OCI-LY7 (cell line): Measurements from ENCODE around the gene KLRK1. TPM values are rescaled to one million over a fixed set of nuclear protein-coding genes. Genes with fewer than 3 reads are reported as not detected.
"Not testable (repeated sequence)": the region's sequence is repeated elsewhere in the genome, so short reads cannot be mapped to it uniquely, and the experiment has no call there.

Experiments
- BruUV-seq: library from RNA; stranded (reverse); fragments of 400-500 nt; replicated peaks from 2 replicates; lab custom pipeline; 2021; lab: Mats Ljungman, UMichigan
- CTCF ChIA-PET: fragments of 300-600 bp; sonication (Branson Sonifier 250); formaldehyde crosslinking; loops from one replicate; lab custom pipeline; 2022; ENCODE audit warnings: antibody characterized with exemption; ENCODE audit not compliant: unreplicated experiment; lab: Charles Lee
- POLR2A ChIA-PET: fragments of 300-600 bp; sonication (Branson Sonifier 250); formaldehyde crosslinking; loops from one replicate; lab custom pipeline; 2022; ENCODE audit warnings: antibody characterized with exemption; lab: Charles Lee
- DNase-seq: peaks from one replicate; pipeline ENCODE4 v3.0.0-alpha.2; 2015; ENCODE audit warnings: low spot score
- H2AFZ ChIP-seq: fragments of 200-600 bp; sonication (generic), shearing (Covaris generic); 2 replicates; pipeline ENCODE4 v1.6.1; 2014; ENCODE audit warnings: mild to moderate bottlenecking, antibody characterized with exemption, low read length, moderate library complexity
- H3K27ac ChIP-seq: fragments of 200-600 bp; sonication (generic); 2 replicates; pipeline ENCODE4 v1.5.1; 2014; ENCODE audit warnings: mixed run types, low read depth, mild to moderate bottlenecking, moderate library complexity, low read length, inconsistent platforms; ENCODE audit not compliant: poor library complexity, severe bottlenecking
- H3K36me3 ChIP-seq: fragments of 200-600 bp; sonication (generic); 2 replicates; pipeline ENCODE4 v1.6.1; 2014; ENCODE audit warnings: mild to moderate bottlenecking, antibody characterized with exemption, low read length, moderate library complexity, mixed read lengths; ENCODE audit not compliant: insufficient read depth
- H3K4me1 ChIP-seq: fragments of 200-600 bp; sonication (generic); 2 replicates; pipeline ENCODE4 v1.5.1; 2014; ENCODE audit warnings: mild to moderate bottlenecking, low read length; ENCODE audit not compliant: insufficient read depth, poor library complexity, severe bottlenecking
- H3K4me2 ChIP-seq: fragments of 200-600 bp; sonication (generic); 2 replicates; pipeline ENCODE4 v1.6.1; 2014; ENCODE audit warnings: mild to moderate bottlenecking, low read length
- H3K4me3 ChIP-seq: fragments of 200-600 bp; sonication (generic); 2 replicates; pipeline ENCODE4 v1.5.1; 2014; ENCODE audit warnings: mild to moderate bottlenecking, low read depth, low read length; ENCODE audit not compliant: poor library complexity, severe bottlenecking
- H3K79me2 ChIP-seq: fragments of 200-600 bp; sonication (generic); 2 replicates; pipeline ENCODE4 v1.6.1; 2016; ENCODE audit warnings: low read depth, mild to moderate bottlenecking, low read length, moderate library complexity, mixed read lengths; ENCODE audit not compliant: insufficient read depth
- H3K9me2 ChIP-seq: fragments of 200-600 bp; sonication (generic); 2 replicates; pipeline ENCODE4 v1.6.1; 2016; ENCODE audit warnings: mild to moderate bottlenecking, low read length, mixed read lengths; ENCODE audit not compliant: insufficient read depth
- H3K9me3 ChIP-seq: fragments of 200-600 bp; sonication (generic); 2 replicates; pipeline ENCODE4 v1.6.1; 2014; ENCODE audit warnings: mild to moderate bottlenecking, mixed run types, low read length, mixed read lengths
- H4K20me1 ChIP-seq: fragments of 200-600 bp; sonication (generic); 2 replicates; pipeline ENCODE4 v1.6.1; 2014; ENCODE audit warnings: mild to moderate bottlenecking, antibody characterized with exemption, low read length, moderate library complexity, mixed read lengths; ENCODE audit not compliant: insufficient read depth
- EZH2phosphoT487 ChIP-seq: fragments of 200-600 bp; sonication (generic); IDR thresholded peaks from 2 replicates; pipeline ENCODE4 v1.6.1; 2018; ENCODE audit warnings: low read depth, borderline replicate concordance, mild to moderate bottlenecking, mixed run types, antibody characterized with exemption, low read length, moderate library complexity, mixed read lengths
- intact Hi-C: fragments of 100-400 bp; cut with micrococcal nuclease; formaldehyde crosslinking; loops from one replicate; pipeline ENCODE4 v1.10.0; 2022; ENCODE audit not compliant: unreplicated experiment
- total RNA-seq, 2 experiments: library from RNA; depleted of rRNA in 1 of 2; stranded (reverse); fragments of >200 nt in 1 of 2; shearing (Covaris generic) in 1 of 2; gene quantifications; 2 replicates each; pipeline ENCODE4 v1.2.3, GENCODE V29; 2014 to 2022
- TF ChIP-seq, protein P1 (sequence below): fragments of 200-600 bp; sonication (generic); conservative IDR thresholded peaks from 2 replicates; pipeline ENCODE4 v1.5.1; 2014; ENCODE audit warnings: mild to moderate bottlenecking, antibody characterized with exemption, low read length, moderate library complexity, mixed read lengths

The KLRK1 gene
- total RNA-seq, 2 experiments from 2014 or later: 26.6 to 35.7 TPM

DNA sequence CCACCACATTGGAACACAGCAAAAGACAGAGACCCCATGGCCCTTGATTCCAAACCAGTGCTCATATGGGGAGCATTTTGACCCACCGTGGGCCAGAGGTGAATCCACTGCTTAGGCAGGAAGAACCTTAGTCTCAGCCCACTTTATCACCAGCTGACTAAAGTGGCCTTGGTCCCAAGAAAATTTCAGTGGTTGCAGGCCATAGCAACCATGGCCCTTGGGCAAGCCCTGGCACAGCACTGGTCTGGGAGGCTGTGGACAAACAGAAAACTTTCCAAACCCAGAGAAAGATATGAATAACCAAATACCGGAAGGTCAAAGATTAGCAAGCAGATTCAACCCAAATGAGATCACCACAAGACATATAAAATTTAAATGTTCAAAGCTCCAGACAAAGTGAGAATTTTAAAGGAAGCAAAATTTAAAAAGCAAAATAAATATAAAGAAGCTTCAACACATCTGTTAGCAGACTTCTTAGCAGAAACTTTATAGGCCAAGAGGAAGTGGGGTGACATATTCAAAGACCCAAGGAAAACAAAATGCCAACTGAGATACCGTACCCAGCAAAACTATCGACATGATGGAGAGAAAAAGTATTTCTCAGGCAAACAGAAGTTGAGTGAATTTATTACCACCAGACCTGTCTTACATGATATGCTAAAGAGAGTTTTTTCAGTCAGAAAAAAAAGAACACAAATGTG is 7.8 kb downstream of the KLRK1 start:
- Histone ChIP-seq H3K4me3 (no peak overlapping the region), H3K27ac (no peak overlapping the region), H3K4me2 (no peak overlapping the region), H3K36me3 (peaks cover 87% of the 10 kb centered on the region), H2AFZ (no peak overlapping the region), H3K9me2 (no peaks in the 10 kb centered on the region), H3K79me2 (peaks cover 28% of the 10 kb centered on the region; the same call in 1 of the 2 replicates), H3K4me1 (peaks cover 18% of the 10 kb centered on the region), H4K20me1 (no peaks in the 10 kb centered on the region), H3K9me3 (peaks cover 40% of the 10 kb centered on the region)
- intact Hi-C loops: no loop called here
- TF ChIP-seq EZH2phosphoT487: no peak
- TF ChIP-seq, protein P1, sequence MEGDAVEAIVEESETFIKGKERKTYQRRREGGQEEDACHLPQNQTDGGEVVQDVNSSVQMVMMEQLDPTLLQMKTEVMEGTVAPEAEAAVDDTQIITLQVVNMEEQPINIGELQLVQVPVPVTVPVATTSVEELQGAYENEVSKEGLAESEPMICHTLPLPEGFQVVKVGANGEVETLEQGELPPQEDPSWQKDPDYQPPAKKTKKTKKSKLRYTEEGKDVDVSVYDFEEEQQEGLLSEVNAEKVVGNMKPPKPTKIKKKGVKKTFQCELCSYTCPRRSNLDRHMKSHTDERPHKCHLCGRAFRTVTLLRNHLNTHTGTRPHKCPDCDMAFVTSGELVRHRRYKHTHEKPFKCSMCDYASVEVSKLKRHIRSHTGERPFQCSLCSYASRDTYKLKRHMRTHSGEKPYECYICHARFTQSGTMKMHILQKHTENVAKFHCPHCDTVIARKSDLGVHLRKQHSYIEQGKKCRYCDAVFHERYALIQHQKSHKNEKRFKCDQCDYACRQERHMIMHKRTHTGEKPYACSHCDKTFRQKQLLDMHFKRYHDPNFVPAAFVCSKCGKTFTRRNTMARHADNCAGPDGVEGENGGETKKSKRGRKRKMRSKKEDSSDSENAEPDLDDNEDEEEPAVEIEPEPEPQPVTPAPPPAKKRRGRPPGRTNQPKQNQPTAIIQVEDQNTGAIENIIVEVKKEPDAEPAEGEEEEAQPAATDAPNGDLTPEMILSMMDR: no peak
- ChIA-PET POLR2A (interaction anchor here (1.2 to 2.0 kb wide), 2 partner anchors 15 to 16 kb away, joined by 3 to 8 read pairs; no protein-coding TSS in a partner anchor), CTCF (no interaction called here)
- no peak for DNase-seq
- BruUV-seq: no TSS peak

DNA sequence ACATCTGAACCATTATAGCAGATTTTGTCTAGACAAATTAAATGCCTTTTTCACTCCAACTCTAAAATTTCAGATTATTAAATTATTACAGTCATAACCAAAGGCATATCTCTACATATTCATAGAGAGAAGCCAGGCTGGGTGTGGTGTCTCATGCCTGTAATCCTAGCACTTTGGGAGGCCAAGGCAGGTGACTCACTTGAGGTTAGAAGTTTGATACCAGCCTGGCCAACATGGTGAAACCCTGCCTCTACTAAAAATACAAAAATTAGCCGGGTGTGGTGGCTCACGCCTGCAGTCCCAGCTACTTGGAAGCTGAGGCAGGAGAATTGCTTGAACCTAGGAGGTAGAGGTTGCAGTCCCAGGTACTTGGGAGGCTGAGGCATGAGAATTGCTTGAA is 11.1 kb downstream of the KLRK1 start:
- intact Hi-C loops, H2AFZ ChIP-seq, H3K4me2 ChIP-seq, DNase-seq, H3K27ac ChIP-seq, H3K9me2 ChIP-seq, BruUV-seq, H3K4me3 ChIP-seq, H3K79me2 ChIP-seq, H4K20me1 ChIP-seq, CTCF ChIA-PET, POLR2A ChIA-PET: not testable (repeated sequence)
- peaks cover 36% of the 10 kb centered on the region for H3K9me3 ChIP-seq
- peaks cover 16% of the 10 kb centered on the region for H3K4me1 ChIP-seq
- peaks cover 88% of the 10 kb centered on the region for H3K36me3 ChIP-seq

DNA sequence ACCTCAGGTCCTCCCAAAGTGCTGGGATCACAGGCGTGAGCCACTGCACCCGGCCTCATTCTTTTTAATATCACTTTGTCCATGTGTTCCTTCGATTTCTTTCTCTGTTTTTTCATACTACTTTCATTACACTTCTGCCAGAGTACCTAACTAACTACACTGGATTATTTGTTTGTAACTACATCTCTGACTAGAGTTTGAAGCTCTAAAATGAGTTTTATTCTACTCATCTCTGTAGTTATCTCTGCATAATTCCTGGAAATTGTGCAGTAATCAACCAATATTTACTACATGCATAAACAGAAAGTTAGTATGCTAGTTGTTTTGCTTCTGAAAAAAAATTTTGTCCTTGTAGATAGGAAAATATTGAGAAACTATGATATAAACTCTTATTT is 15.2 kb downstream of the KLRK1 start:
- DNase-seq: no peak
- Histone ChIP-seq H3K36me3 (peaks cover 83% of the 10 kb centered on the region), H3K27ac (peak overlapping the region; percentile 58), H3K9me3 (peaks cover 21% of the 10 kb centered on the region; the same call in 1 of the 2 replicates), H2AFZ (peak overlapping the region; percentile 88; the same call in 1 of the 2 replicates), H3K4me2 (peak overlapping the region; percentile 64), H3K4me1 (peaks cover 36% of the 10 kb centered on the region), H3K4me3 (no peak overlapping the region), H3K79me2 (no peaks in the 10 kb centered on the region), H4K20me1 (no peaks in the 10 kb centered on the region), H3K9me2 (no peaks in the 10 kb centered on the region)
- POLR2A ChIA-PET: interaction anchor here (0.5 to 1.4 kb wide), 11 partner anchors 10 to 637 kb away, joined by 3 to 9 read pairs (median 4); partner anchors contain the start of gene MAGOHB
- TF ChIP-seq EZH2phosphoT487: no peak
- BruUV-seq: no TSS peak
- intact Hi-C loops: no loop called here
- CTCF ChIA-PET: no interaction called here
